Measurements from ENCODE around the gene RUBCN.

GRCh38 chr3:197670361-197670760, 66.3 kb downstream of the RUBCN start:
- TF ChIP-seq ZNF584 (CRISPR knock-in tag; IDR thresholded peaks at IDR 0.05; ENCODE audit: low read depth) = no peak
- no peak for TF ChIP-seq SMARCA5 (IDR thresholded peaks at IDR 0.05)
